LNCaP clone FGC (cell line): Measurements from ENCODE around the gene KCNN3.

Source experiments
- DNase-seq: peaks from one replicate; pipeline ENCODE4 v3.0.0-alpha.2; 2011; ENCODE audit warnings: low read depth
- H3K4me3 ChIP-seq: 2 replicates; pipeline ENCODE4 v1.5.1; 2011; ENCODE audit warnings: mild to moderate bottlenecking, low read depth, low read length, control low read depth
- TF ChIP-seq, protein P1 (sequence below): IDR thresholded peaks from 2 replicates; pipeline ENCODE4 v1.5.1; 2012; ENCODE audit warnings: mild to moderate bottlenecking; ENCODE audit not compliant: control insufficient read depth, insufficient read depth; ENCODE audit errors: extremely low read depth

KCNN3 gene

DNA sequence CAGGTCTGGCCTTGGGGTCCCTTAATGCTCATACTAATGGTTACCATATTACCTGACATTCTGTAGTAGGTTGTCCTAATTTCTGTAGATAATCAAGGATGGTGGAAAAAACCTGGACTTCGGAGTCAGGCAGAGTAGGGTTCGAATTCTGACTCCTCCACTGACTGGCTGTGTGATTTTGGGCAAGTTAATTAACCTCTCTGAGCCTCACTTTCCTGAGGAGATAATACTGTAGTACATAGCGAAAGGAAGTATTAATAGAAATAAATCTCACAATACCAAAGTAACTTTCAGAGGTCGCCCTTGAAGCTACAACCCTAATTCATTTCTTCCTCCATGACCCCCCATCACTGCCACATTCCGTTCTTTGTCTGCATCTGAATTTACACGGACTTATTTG lies 72.9 kb downstream of the KCNN3 start:
- no peak overlapping the region for H3K4me3 ChIP-seq
- no peak for DNase-seq
- TF ChIP-seq, protein P1, sequence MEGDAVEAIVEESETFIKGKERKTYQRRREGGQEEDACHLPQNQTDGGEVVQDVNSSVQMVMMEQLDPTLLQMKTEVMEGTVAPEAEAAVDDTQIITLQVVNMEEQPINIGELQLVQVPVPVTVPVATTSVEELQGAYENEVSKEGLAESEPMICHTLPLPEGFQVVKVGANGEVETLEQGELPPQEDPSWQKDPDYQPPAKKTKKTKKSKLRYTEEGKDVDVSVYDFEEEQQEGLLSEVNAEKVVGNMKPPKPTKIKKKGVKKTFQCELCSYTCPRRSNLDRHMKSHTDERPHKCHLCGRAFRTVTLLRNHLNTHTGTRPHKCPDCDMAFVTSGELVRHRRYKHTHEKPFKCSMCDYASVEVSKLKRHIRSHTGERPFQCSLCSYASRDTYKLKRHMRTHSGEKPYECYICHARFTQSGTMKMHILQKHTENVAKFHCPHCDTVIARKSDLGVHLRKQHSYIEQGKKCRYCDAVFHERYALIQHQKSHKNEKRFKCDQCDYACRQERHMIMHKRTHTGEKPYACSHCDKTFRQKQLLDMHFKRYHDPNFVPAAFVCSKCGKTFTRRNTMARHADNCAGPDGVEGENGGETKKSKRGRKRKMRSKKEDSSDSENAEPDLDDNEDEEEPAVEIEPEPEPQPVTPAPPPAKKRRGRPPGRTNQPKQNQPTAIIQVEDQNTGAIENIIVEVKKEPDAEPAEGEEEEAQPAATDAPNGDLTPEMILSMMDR: no peak

DNA sequence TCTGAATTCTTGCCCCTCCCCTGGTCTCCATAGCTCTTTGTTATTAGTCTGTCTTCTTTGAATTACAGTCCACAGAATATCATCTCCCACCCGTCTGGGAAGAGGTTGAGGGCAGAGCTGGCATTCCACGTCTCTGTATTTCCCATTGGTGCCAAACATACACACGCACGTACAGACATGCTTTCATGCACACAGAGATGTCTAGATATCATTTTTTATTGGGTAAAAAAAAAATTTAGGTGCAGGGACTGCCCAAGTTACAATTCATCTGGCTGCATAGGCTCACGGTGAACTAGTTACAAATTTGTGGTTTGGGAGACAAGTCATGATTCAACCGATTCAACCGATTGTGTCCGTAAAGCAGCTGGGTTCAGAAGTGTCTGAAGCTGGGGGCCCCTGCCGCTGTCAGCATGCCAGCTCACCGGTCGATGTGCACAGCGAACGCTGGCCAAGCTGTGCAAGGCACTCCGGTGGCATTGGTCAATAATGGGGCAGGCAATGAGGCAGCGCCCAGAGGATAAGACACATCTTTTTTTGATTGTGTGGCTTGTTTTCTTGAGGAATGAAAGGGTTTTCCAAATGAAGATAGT lies 73.7 kb downstream of the KCNN3 start:
- DNase-seq: no peak
- TF ChIP-seq, protein P1: no peak
- H3K4me3 ChIP-seq: no peak overlapping the region

DNA sequence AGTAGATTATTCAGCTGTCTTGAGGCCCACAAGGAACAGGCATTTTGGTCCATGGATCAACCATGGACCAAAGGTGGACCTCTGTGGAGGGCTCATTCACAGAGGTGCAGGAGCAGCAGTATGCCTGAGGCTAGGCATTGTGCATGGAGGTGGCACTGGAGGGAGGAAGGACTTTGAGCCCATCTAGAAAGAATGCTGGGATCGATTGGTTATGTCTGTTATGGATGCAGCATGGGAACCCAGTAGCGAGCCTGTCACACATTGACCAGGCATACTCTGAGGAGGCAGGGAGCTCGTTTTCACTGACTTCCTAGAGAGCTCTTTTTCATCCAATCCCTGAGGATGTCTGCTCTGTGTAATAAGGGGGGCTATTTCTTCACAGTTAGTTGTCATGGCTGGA lies 75.5 kb downstream of the KCNN3 start:
- TF ChIP-seq, protein P1: no peak
- no peak for DNase-seq
- no peak overlapping the region for H3K4me3 ChIP-seq

DNA sequence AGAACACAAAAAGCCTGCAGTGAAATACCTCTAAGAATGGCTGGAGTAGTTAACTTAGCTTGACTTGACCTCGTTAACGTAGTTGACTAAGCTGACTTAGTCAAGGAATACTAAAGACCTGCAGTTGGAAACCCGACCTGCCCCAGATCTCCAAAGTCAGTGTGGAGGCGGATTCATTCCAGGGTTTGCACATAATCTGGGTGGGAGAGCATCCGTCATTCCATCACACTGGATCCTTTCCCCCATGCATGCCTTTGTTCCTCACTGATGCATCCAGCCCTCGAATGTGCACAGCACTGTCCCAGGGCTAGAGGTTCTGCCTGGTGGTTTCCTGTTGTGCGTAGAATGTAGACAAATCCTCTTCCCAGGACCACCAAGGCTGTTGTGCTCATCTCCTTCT lies 76.4 kb downstream of the KCNN3 start:
- H3K4me3 ChIP-seq: no peak overlapping the region
- DNase-seq: no peak
- TF ChIP-seq, protein P1: no peak

DNA sequence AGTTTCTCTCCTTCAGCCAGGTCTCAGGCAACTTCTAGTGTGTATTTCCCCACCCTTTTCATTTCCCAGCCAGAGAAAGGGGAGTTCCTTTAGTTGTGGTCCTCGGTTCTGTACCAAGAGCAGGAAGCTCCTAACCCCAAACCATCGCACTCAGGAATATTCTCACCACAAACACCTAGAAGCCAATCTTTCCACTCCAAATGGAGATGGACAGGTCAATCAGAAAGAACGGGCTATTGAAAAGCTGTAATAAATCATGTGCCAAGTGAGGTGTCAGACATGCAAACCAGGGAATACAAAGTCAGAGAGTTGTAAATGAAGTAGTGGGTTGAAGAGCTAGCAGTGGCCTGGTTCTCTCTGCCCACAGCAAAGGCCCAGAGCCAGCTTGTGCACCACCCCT lies 77.2 kb downstream of the KCNN3 start:
- no peak for DNase-seq
- no peak overlapping the region for H3K4me3 ChIP-seq
- TF ChIP-seq, protein P1: no peak

DNA sequence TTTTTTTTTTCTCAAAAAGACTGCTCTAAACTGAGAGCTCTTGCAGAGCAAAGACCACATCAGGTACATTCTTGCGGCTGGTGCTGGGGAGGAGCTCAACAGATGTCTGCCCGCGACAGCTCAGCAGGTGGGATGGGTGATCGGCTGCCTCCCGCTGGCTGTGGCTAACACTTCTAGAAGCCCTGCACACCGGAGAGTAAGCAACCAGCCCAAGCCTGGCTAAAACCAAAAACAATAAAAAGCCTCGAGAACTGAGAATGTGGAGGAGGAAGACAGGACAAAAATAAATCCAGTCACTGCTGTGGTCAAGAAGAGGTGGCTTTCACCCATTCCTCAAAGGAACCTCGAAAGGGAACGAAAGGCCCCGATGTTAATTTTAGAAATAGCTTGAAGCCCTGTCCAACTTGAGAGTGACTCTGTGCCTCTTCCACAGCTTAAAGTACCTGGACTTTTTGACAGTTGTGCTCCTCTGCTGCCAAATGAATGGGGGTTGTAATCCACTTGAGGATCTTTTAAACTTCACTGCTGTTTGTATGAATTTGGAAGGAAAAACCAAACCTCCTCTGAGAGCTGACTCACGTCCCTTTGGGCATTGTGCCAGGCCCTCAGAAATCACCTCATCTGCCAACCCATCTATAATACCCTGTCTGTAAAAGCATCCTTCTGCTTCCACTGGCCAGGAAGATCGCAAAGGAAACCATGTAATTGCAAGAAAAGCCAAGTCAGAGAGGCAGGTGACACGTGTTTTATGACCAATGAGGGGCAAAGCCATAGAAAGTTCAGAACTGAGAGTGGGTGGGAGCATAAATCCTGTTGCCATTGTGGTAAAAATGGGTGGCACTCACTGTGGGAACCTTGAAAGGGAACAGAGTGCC lies 78.6 kb downstream of the KCNN3 start:
- TF ChIP-seq, protein P1: no peak
- no peak overlapping the region for H3K4me3 ChIP-seq
- no peak for DNase-seq
